Measurements from ENCODE around the gene RFX7.

DNA sequence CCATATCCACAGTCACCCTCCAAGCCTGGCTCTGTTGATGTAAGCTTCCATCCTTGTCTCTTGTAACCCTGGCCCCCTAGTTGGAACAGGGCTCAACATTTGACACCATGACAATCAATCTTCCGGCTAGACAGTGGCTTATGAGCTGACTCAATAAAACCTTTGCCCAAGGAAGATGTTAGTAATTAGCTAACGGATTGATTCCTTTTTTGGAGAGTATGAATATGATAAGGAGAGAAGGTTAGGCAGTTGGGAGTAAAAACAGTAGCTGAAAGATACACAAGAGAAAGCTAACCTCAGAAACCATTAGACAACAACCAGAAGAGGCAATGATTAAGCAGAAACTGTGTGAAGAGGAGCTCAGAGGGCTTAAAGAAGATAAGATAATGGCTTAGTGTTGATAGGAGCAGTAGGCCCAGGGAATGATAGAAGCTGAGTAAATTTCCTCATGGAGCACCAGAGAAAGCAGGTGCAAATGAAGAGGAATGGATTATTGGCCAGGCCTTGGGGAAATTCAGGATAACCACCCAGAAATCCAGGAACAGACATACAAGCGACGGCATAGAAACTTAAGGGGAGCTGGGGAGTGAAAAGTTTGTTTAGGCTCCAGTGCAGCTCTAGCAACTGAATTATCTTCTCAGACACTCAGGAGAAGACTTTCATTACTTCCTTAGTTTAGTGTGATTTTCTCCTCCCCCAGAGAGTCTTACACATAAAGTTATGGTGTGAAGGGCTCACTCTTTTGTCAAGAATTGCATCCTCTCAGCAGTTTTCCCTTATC lies 7.8 kb upstream of the RFX7 start:
- TF ChIP-seq CTCF (IDR thresholded peaks at IDR 0.05) = no peak
- TF ChIP-seq POLR2AphosphoS5 (IDR thresholded peaks at IDR 0.05) = no peak
- TF ChIP-seq POLR2A (IDR thresholded peaks at IDR 0.05) = no peak

Measured in breast epithelium (tissue), 3 donors.